ENCODE data around the gene PLB1. TPM values are rescaled to one million over a fixed set of nuclear protein-coding genes. Genes with fewer than 3 reads are reported as not detected.
A peak's percentile ranks its signal among the peaks of the same experiment; 100 is the strongest.

The PLB1 gene
- total RNA-seq, 6 experiments from 2014 or later, result 0.66 to 1.9 (median 1.1) TPM

GRCh38 chr2:28463211-28463816 lies 32.5 kb upstream of the PLB1 start:
- intact Hi-C loops (cut with DNase I), result no loop called here
- no peak for DNase-seq
- Histone ChIP-seq H3K27ac (no peak overlapping the region), H3K36me3 (no peaks in the 10 kb centered on the region), H3K27me3 (no peaks in the 10 kb centered on the region), H3K9me3 (no peaks in the 10 kb centered on the region), H3K4me1 (no peaks in the 10 kb centered on the region), H3K4me3 (no peak overlapping the region)
- no peak for TF ChIP-seq CTCF (IDR thresholded peaks at IDR 0.05)
- no peak for TF ChIP-seq POLR2A (IDR thresholded peaks at IDR 0.05)
- no peak for ATAC-seq
- 53% methylated on average over 6 of the region's 6 CpGs for WGBS (ENCODE audit: insufficient coverage, low coverage, low lambda C conversion rate, missing lambda C conversion rate)

GRCh38 chr2:28463893-28464292 lies 32.0 kb upstream of the PLB1 start:
- Histone ChIP-seq H3K4me3 (no peak overlapping the region), H3K27me3 (no peaks in the 10 kb centered on the region), H3K27ac (no peak overlapping the region), H3K9me3 (no peaks in the 10 kb centered on the region), H3K36me3 (no peaks in the 10 kb centered on the region), H3K4me1 (no peaks in the 10 kb centered on the region)
- no peak for DNase-seq
- TF ChIP-seq CTCF (IDR thresholded peaks at IDR 0.05) (no peak), POLR2A (IDR thresholded peaks at IDR 0.05) (no peak)
- ATAC-seq, result peak in 3 of 4 donors; percentile 23 to 39 (median 34)
- 42% methylated on average over 4 of the region's 4 CpGs for WGBS (ENCODE audit: insufficient coverage, low coverage, low lambda C conversion rate, missing lambda C conversion rate)
- intact Hi-C loops (cut with DNase I), result no loop called here

- H3K4me3 ChIP-seq, result no peak overlapping the region
- no peaks in the 10 kb centered on the region for H3K36me3 ChIP-seq
- DNase-seq, result no peak
- ATAC-seq, result no peak
- no peaks in the 10 kb centered on the region for H3K4me1 ChIP-seq
- no peaks in the 10 kb centered on the region for H3K9me3 ChIP-seq
- H3K27me3 ChIP-seq, result no peaks in the 10 kb centered on the region
- WGBS (ENCODE audit: insufficient coverage, low coverage, low lambda C conversion rate, missing lambda C conversion rate), result 58% methylated on average over 7 of the region's 8 CpGs
- no peak overlapping the region for H3K27ac ChIP-seq
- TF ChIP-seq CTCF (IDR thresholded peaks at IDR 0.05) (no peak), POLR2A (IDR thresholded peaks at IDR 0.05) (no peak)
- intact Hi-C loops (cut with DNase I), result no loop called here
These were observed 30.5 kb upstream of the PLB1 start for GRCh38 chr2:28465148-28465885.

- no peak overlapping the region for H3K4me3 ChIP-seq
- H3K36me3 ChIP-seq, result no peaks in the 10 kb centered on the region
- intact Hi-C loops (cut with DNase I), result no loop called here
- H3K27ac ChIP-seq, result no peak overlapping the region
- ATAC-seq (no peak), DNase-seq (no peak)
- no peaks in the 10 kb centered on the region for H3K9me3 ChIP-seq
- H3K4me1 ChIP-seq, result no peaks in the 10 kb centered on the region
- H3K27me3 ChIP-seq, result no peaks in the 10 kb centered on the region
- no peak for TF ChIP-seq CTCF (IDR thresholded peaks at IDR 0.05)
- TF ChIP-seq POLR2A (IDR thresholded peaks at IDR 0.05), result no peak
These were observed 26.6 kb upstream of the PLB1 start for GRCh38 chr2:28469304-28469703.

Measured in right lobe of liver (tissue), 6 donors.